Gastrocnemius medialis (tissue), 4 donors: ENCODE data around the gene KMT2B. TPM values are rescaled to one million over a fixed set of nuclear protein-coding genes. Genes with fewer than 3 reads are reported as not detected.

Experiments used
- ATAC-seq, 2 donors: fragments of 150-250 bp; one replicate each; pipeline ENCODE4 v1.9.1; 2016
- DNase-seq, 2 donors: peaks; one replicate each; pipeline ENCODE4 v3.0.0-alpha.2; 2019
- H3K27ac ChIP-seq, 4 donors: fragments of 200-600 bp; sonication (generic); 1 replicate in 1 of 4; 2 replicates in 3 of 4; pipeline ENCODE4 v1.5.1; 2016 to 2018; ENCODE audit warnings: mild to moderate bottlenecking in 2 of 4, moderate library complexity in 1 of 4
- H3K27me3 ChIP-seq, 3 donors: fragments of 200-600 bp; sonication (generic) in 2 of 3; 1 replicate in 1 of 3; 2 replicates in 2 of 3; pipeline versions ENCODE4 v1.5.1 to v1.6.0; 2016 to 2019; ENCODE audit warnings: mild to moderate bottlenecking in 1 of 3, moderate library complexity in 1 of 3
- H3K36me3 ChIP-seq, 2 donors: fragments of 200-600 bp; sonication (generic) in 1 of 2; one replicate each; pipeline ENCODE4 v1.5.1; 2017 to 2018
- H3K4me1 ChIP-seq, 2 donors: fragments of 200-600 bp; sonication (generic) in 1 of 2; one replicate each; pipeline ENCODE4 v1.5.1; 2016 to 2017; ENCODE audit warnings: mild to moderate bottlenecking in 2 of 2
- H3K4me3 ChIP-seq, 4 donors: fragments of 200-600 bp; sonication (generic) in 3 of 4; 1 replicate in 1 of 4; 2 replicates in 3 of 4; pipeline ENCODE4 v1.5.1; 2016 to 2019; ENCODE audit warnings: mild to moderate bottlenecking in 2 of 4
- H3K9me3 ChIP-seq, 3 donors: fragments of 200-600 bp; sonication (generic) in 2 of 3; 1 replicate in 1 of 3; 2 replicates in 2 of 3; pipeline ENCODE4 v1.5.1; 2016 to 2019
- POLR2A ChIP-seq, 2 donors: fragments of 450-650 bp; IDR thresholded peaks; one replicate each; pipeline ENCODE4 v1.6.1; 2017; ENCODE audit warnings: antibody characterized with exemption in 2 of 2, mild to moderate bottlenecking in 2 of 2, moderate library complexity in 2 of 2
- in situ Hi-C, 4 donors: fragments of 200-750 bp; cut with MboI; loops; one replicate each; pipeline versions ENCODE4 v1.15.0 to v1.8.0; 2017; ENCODE audit warnings: low sequenced_read_pairs in 4 of 4
- intact Hi-C: fragments of 100-400 bp; cut with DNase I; formaldehyde crosslinking; loops from one replicate; pipeline ENCODE4 v1.15.1; 2023; ENCODE audit warnings: low total_unique reads
- total RNA-seq, 4 donors: library from RNA; depleted of rRNA; stranded (reverse); fragments of >200 nt; gene quantifications; one replicate each; pipeline versions ENCODE4 v1.1.0 to v1.2.3, GENCODE V29; 2016
- TF ChIP-seq, protein P1 (sequence below), 5 experiments: fragments of 450-650 bp in 3 of 5; fragments of 200-600 bp in 2 of 5; sonication (generic) in 2 of 5; IDR thresholded peaks in 4 of 5; conservative IDR thresholded peaks in 1 of 5; 1 replicate in 4 of 5; 2 replicates in 1 of 5; pipeline ENCODE4 v1.5.1; 2016 to 2019; ENCODE audit warnings: antibody characterized with exemption in 5 of 5, mild to moderate bottlenecking in 3 of 5, moderate library complexity in 3 of 5

Gene KMT2B
- total RNA-seq, 4 donors from 2014 or later = 9.3 to 39.0 (median 16.8) TPM

DNA sequence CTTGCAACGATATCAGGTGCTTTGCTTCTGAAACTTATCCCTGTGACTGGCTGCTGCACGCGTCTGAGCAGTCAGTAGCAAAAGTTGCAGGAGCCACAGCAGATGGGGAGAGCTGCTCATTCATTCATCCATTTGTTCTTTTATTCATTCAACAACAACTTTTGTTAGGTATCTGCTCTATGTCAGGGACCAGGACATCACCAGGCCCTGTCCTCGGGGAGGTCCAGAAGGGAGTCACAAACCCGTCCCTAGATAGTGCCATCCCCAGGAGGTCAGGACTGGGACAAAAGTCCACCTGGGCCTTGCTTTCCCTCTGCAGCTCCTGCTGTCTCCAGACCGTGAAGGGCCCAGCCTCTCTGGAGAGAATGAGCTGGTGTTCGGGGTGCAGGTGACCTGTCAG, 60.2 kb downstream of the KMT2B start:
- no peak overlapping the region for H3K4me3 ChIP-seq
- DNase-seq (no peak), ATAC-seq (no peak)
- H3K4me1 ChIP-seq = peaks cover 4 to 5% of the 10 kb centered on the region in 2 donors
- in situ Hi-C loops (no loop called here), intact Hi-C loops (loop anchor here (5.0 to 10.0 kb wide), 2 partner anchors 66 to 217 kb away; partner anchors contain the start of gene SDHAF1)
- TF ChIP-seq POLR2A (IDR thresholded peaks at IDR 0.05) = no peak
- TF ChIP-seq, protein P1, sequence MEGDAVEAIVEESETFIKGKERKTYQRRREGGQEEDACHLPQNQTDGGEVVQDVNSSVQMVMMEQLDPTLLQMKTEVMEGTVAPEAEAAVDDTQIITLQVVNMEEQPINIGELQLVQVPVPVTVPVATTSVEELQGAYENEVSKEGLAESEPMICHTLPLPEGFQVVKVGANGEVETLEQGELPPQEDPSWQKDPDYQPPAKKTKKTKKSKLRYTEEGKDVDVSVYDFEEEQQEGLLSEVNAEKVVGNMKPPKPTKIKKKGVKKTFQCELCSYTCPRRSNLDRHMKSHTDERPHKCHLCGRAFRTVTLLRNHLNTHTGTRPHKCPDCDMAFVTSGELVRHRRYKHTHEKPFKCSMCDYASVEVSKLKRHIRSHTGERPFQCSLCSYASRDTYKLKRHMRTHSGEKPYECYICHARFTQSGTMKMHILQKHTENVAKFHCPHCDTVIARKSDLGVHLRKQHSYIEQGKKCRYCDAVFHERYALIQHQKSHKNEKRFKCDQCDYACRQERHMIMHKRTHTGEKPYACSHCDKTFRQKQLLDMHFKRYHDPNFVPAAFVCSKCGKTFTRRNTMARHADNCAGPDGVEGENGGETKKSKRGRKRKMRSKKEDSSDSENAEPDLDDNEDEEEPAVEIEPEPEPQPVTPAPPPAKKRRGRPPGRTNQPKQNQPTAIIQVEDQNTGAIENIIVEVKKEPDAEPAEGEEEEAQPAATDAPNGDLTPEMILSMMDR (IDR thresholded peaks at IDR 0.05 in 4 of 5, conservative IDR thresholded peaks at IDR 0.05 in 1 of 5) = no peak
- peaks cover 0 to 17% of the 10 kb centered on the region in 2 donors for H3K36me3 ChIP-seq
- H3K27ac ChIP-seq = no peak overlapping the region
- H3K9me3 ChIP-seq = no peaks in the 10 kb centered on the region
- no peaks in the 10 kb centered on the region for H3K27me3 ChIP-seq

DNA sequence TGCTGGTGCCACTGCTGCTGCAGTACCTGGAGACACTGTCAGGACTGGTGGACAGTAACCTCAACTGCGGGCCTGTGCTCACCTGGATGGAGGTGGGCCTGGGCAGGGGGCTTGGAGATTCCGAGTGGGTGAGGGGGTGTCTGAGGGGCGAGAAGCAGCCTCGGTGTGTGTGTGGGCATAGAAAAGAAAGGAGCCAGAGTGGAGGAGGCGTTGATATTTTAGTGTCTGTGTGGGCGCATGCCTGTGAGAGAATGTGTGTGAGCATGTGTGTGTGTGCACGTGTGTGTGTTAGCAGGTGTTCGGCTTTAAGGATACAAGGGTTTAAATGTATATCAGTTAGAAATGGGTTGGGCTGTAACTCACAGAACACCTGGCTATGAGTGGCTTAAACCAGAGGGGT, 61.2 kb downstream of the KMT2B start:
- peaks cover 4 to 5% of the 10 kb centered on the region in 2 donors for H3K4me1 ChIP-seq
- no peak for ATAC-seq
- H3K36me3 ChIP-seq = peaks cover 0 to 17% of the 10 kb centered on the region in 2 donors
- no peak for DNase-seq
- no peak overlapping the region for H3K4me3 ChIP-seq
- H3K27me3 ChIP-seq = no peaks in the 10 kb centered on the region
- TF ChIP-seq POLR2A (IDR thresholded peaks at IDR 0.05) = no peak
- TF ChIP-seq, protein P1 (IDR thresholded peaks at IDR 0.05 in 4 of 5, conservative IDR thresholded peaks at IDR 0.05 in 1 of 5) = no peak
- H3K27ac ChIP-seq = no peak overlapping the region
- intact Hi-C loops = loop anchor here (5.0 to 10.0 kb wide), 2 partner anchors 67 to 216 kb away; partner anchors contain the start of gene SDHAF1
- in situ Hi-C loops = no loop called here
- no peaks in the 10 kb centered on the region for H3K9me3 ChIP-seq

GRCh38 chr19:35780058-35780457, 62.3 kb downstream of the KMT2B start:
- in situ Hi-C loops (no loop called here), intact Hi-C loops (no loop called here)
- no peak for ATAC-seq

DNA sequence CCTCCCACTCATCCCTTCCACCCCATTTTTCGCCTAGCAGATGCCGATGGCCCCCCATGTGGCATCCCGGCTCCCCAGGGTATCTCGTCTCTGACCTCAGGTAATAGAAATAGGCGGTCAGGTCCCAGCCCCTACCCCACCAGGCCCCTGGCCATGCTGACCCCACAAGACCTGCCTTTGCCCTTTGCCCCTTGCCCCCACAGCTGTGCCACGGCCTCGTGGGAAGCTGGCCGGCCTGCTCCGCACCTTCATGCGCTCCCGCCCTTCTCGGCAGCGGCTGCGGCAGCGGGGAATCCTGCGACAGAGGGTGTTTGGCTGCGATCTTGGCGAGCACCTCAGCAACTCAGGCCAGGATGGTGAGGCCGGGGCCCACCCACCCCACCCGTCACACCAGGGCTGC, 62.9 kb downstream of the KMT2B start:
- no peak overlapping the region for H3K27ac ChIP-seq
- no peak overlapping the region for H3K4me3 ChIP-seq
- TF ChIP-seq, protein P1 (IDR thresholded peaks at IDR 0.05 in 4 of 5, conservative IDR thresholded peaks at IDR 0.05 in 1 of 5) = no peak
- ATAC-seq = no peak
- in situ Hi-C loops (no loop called here), intact Hi-C loops (no loop called here)
- H3K27me3 ChIP-seq = no peaks in the 10 kb centered on the region
- H3K9me3 ChIP-seq = no peaks in the 10 kb centered on the region
- no peak for DNase-seq
- H3K4me1 ChIP-seq = peaks cover 0 to 4% of the 10 kb centered on the region in 2 donors
- H3K36me3 ChIP-seq = peaks cover 0 to 17% of the 10 kb centered on the region in 2 donors

More at GRCh38 chr19:35780058-35780457, 62.3 kb downstream of the KMT2B start:
- Histone ChIP-seq H3K4me1 (peaks cover 0 to 4% of the 10 kb centered on the region in 2 donors), H3K9me3 (no peaks in the 10 kb centered on the region), H3K27me3 (no peaks in the 10 kb centered on the region), H3K4me3 (no peak overlapping the region), H3K36me3 (peaks cover 0 to 17% of the 10 kb centered on the region in 2 donors), H3K27ac (no peak overlapping the region)
- TF ChIP-seq, protein P1 (IDR thresholded peaks at IDR 0.05 in 4 of 5, conservative IDR thresholded peaks at IDR 0.05 in 1 of 5) = no peak
- no peak for TF ChIP-seq POLR2A (IDR thresholded peaks at IDR 0.05)
- no peak for DNase-seq

- in situ Hi-C loops (no loop called here), intact Hi-C loops (no loop called here)
- Histone ChIP-seq H3K4me1 (no peaks in the 10 kb centered on the region), H3K27me3 (no peaks in the 10 kb centered on the region), H3K27ac (no peak overlapping the region), H3K36me3 (peaks cover 0 to 17% of the 10 kb centered on the region in 2 donors), H3K9me3 (no peaks in the 10 kb centered on the region), H3K4me3 (no peak overlapping the region)
- ATAC-seq = no peak
- DNase-seq = no peak
- TF ChIP-seq, protein P1 (IDR thresholded peaks at IDR 0.05 in 4 of 5, conservative IDR thresholded peaks at IDR 0.05 in 1 of 5) = no peak
- no peak for TF ChIP-seq POLR2A (IDR thresholded peaks at IDR 0.05)
These were observed 63.8 kb downstream of the KMT2B start for GRCh38 chr19:35781650-35782049.
